Chondrocyte (in vitro differentiated cells): ENCODE measurements around the gene CCL4. TPM values are rescaled to one million over a fixed set of nuclear protein-coding genes. Genes with fewer than 3 reads are reported as not detected.
A peak's percentile ranks its signal among the peaks of the same experiment; 100 is the strongest.

Experiments
- DNase-seq: peaks from one replicate; pipeline ENCODE4 v3.0.0; 2021; ENCODE audit warnings: mixed read lengths, low spot score
- H3K27ac Mint-ChIP-seq: one replicate; pipeline ENCODE4 v1.8.0; 2021; ENCODE audit warnings: mild to moderate bottlenecking, moderate library complexity, mixed read lengths; ENCODE audit not compliant: unreplicated experiment
- H3K27me3 Mint-ChIP-seq: 2 replicates; pipeline ENCODE4 v1.8.0; 2021; ENCODE audit warnings: low read depth, mixed read lengths
- H3K36me3 Mint-ChIP-seq: 2 replicates; pipeline ENCODE4 v1.8.0; 2021; ENCODE audit warnings: low read depth, mixed read lengths
- H3K4me1 Mint-ChIP-seq: 2 replicates; pipeline ENCODE4 v1.8.0; 2021; ENCODE audit warnings: low read depth, mild to moderate bottlenecking, mixed read lengths
- H3K4me3 Mint-ChIP-seq: one replicate; pipeline ENCODE4 v1.8.0; 2021; ENCODE audit warnings: mild to moderate bottlenecking, moderate library complexity, mixed read lengths; ENCODE audit not compliant: unreplicated experiment
- H3K9me3 Mint-ChIP-seq: 2 replicates; pipeline ENCODE4 v1.8.0; 2021; ENCODE audit warnings: low read depth, mixed read lengths
- total RNA-seq: library from RNA; stranded (reverse); gene quantifications from 3 replicates; pipeline ENCODE4 v1.2.1, GENCODE V29; 2021
- TF ChIP-seq, protein P1 (sequence below): fragments of 200-600 bp; sonication (generic); IDR thresholded peaks from 2 replicates; pipeline ENCODE4 v1.5.0; 2021; ENCODE audit warnings: antibody characterized with exemption, mild to moderate bottlenecking, moderate library complexity

Gene CCL4
- total RNA-seq, 1 donor from 2014 or later: not detected

DNA sequence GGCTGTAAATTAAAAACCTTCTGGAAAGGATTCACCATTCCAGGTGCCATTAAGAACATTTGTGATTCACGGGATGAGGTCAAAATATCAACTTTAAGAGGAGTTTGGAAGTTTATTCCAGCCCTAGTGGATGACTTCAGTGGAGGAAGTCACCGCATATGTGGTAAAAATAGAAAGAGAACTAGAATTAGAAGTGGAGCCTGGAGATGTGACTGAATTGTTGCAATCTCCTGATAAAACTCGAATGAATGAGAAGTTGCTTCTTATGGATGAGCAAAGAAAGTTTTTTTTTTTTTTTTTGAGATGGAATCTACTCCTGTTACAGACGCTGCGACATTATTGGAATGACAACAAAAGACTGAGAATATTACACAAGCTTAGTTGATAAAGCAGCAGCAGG lies 26.7 kb downstream of the CCL4 start:
- Mint-ChIP-seq H3K36me3 (no peaks in the 10 kb centered on the region), H3K9me3 (no peaks in the 10 kb centered on the region), H3K4me3 (no peak overlapping the region), H3K27ac (no peak overlapping the region), H3K27me3 (no peaks in the 10 kb centered on the region), H3K4me1 (peaks cover 35% of the 10 kb centered on the region)
- TF ChIP-seq, protein P1, sequence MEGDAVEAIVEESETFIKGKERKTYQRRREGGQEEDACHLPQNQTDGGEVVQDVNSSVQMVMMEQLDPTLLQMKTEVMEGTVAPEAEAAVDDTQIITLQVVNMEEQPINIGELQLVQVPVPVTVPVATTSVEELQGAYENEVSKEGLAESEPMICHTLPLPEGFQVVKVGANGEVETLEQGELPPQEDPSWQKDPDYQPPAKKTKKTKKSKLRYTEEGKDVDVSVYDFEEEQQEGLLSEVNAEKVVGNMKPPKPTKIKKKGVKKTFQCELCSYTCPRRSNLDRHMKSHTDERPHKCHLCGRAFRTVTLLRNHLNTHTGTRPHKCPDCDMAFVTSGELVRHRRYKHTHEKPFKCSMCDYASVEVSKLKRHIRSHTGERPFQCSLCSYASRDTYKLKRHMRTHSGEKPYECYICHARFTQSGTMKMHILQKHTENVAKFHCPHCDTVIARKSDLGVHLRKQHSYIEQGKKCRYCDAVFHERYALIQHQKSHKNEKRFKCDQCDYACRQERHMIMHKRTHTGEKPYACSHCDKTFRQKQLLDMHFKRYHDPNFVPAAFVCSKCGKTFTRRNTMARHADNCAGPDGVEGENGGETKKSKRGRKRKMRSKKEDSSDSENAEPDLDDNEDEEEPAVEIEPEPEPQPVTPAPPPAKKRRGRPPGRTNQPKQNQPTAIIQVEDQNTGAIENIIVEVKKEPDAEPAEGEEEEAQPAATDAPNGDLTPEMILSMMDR: no peak
- no peak for DNase-seq

DNA sequence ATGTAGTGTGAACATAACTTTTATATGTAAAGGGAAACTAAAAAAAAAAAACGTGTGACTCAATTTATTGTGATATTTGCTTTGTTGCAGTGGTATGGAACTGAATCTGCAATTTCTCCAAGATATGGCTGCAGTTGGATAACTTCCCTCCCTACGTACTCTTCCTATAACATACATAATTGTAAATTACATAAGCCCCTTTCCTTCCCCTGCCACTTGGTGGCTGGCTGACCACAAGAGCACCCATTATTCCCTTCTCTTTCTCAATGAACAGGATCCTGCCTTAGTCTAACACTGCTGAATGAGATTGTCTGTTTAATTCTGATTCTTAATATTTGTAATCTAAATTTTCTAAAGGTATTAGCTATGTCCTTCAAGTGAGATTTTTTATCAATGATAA lies 27.8 kb downstream of the CCL4 start:
- H3K27ac Mint-ChIP-seq: no peak overlapping the region
- no peaks in the 10 kb centered on the region for H3K9me3 Mint-ChIP-seq
- peaks cover 35% of the 10 kb centered on the region for H3K4me1 Mint-ChIP-seq
- TF ChIP-seq, protein P1: peak; percentile 19
- H3K36me3 Mint-ChIP-seq: no peaks in the 10 kb centered on the region
- H3K4me3 Mint-ChIP-seq: no peak overlapping the region
- no peak for DNase-seq
- peaks cover 2% of the 10 kb centered on the region for H3K27me3 Mint-ChIP-seq

DNA sequence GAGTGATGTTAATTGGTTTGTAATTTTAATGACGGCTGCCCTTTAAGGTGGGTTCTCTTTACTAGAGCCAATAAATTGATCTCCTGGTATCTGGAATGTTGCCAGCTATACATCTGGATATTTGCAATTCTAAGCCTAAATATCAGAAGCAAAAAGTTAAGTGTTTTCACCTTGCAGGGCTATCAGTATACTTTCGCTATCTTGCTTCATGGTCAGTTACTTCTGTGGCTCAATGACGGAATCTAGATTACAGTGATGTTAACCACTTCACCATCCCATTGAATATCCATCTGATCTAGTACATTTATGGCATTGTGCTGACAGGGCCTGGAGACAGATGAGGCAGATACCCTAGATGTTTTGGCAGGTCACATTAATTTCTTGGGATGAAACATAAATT lies 28.3 kb downstream of the CCL4 start:
- peaks cover 35% of the 10 kb centered on the region for H3K4me1 Mint-ChIP-seq
- no peak for DNase-seq
- H3K36me3 Mint-ChIP-seq: no peaks in the 10 kb centered on the region
- no peaks in the 10 kb centered on the region for H3K9me3 Mint-ChIP-seq
- H3K27ac Mint-ChIP-seq: no peak overlapping the region
- TF ChIP-seq, protein P1: no peak
- peaks cover 3% of the 10 kb centered on the region for H3K27me3 Mint-ChIP-seq
- H3K4me3 Mint-ChIP-seq: no peak overlapping the region

DNA sequence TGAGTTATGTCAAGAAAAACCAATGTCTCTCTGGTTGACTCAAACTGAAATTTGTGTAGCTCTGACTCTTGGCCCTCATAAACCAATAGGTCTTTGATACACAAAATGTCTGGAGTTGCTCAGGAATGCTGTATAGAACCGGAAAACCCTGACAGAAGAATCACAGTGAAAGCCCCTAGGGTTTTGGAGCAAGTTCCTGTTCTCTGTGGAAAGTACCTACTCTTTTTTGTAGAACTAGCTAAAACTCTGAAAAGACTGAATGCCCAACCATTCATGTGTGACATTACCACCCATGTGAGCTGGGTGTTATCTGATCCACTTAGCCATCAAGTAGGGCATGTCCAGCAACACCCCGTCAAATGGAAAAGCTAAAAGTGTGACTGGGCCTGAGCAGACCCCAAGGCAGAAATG lies 28.8 kb downstream of the CCL4 start:
- Mint-ChIP-seq H3K36me3 (no peaks in the 10 kb centered on the region), H3K4me1 (peaks cover 35% of the 10 kb centered on the region), H3K4me3 (no peak overlapping the region), H3K9me3 (no peaks in the 10 kb centered on the region), H3K27me3 (peaks cover 8% of the 10 kb centered on the region), H3K27ac (no peak overlapping the region)
- DNase-seq: no peak
- TF ChIP-seq, protein P1: no peak

DNA sequence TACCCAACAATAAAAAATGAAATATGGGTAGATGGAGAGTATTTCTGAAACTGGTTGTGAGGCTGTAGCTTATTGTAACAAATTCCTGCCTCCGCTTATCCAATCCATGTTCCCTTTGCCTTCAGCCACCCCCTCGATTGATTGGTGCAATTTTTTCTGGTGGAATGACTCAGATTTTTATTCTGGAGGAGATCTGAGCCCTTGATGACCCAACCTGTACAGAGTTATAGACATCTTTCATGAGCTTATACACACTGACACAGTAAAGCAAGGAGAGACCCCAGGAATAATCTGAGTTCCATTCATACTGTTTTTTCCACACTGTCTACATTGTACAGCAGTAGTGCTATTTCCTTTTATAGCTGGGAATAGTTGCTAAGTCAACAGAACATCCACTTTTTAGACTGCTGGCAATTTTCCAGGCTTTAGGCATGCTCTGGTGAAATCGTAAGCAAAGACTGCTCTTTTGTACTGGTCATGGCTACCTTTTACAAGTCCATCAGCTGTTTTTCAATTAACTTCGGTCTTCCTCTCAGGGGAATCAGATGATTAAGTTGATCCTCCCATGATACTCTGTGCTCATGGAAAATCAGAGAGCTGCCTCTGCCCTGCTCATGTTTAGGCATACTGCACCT lies 30.1 kb downstream of the CCL4 start:
- Mint-ChIP-seq H3K36me3 (no peaks in the 10 kb centered on the region), H3K27ac (peak overlapping the region; percentile 19), H3K9me3 (no peaks in the 10 kb centered on the region), H3K4me1 (peaks cover 27% of the 10 kb centered on the region), H3K27me3 (peaks cover 10% of the 10 kb centered on the region), H3K4me3 (no peak overlapping the region)
- TF ChIP-seq, protein P1: no peak
- DNase-seq: no peak
